Subcutaneous adipose tissue (tissue), 4 donors: ENCODE data around the gene HES6. TPM values are rescaled to one million over a fixed set of nuclear protein-coding genes. Genes with fewer than 3 reads are reported as not detected.

Source experiments
- total RNA-seq, 4 donors: library from RNA; depleted of rRNA; stranded (reverse); fragments of >200 nt; gene quantifications; one replicate each; pipeline ENCODE4 v1.1.0, GENCODE V29; 2016
- TF ChIP-seq, protein P1 (sequence below): fragments of 450-650 bp; IDR thresholded peaks from one replicate; pipeline ENCODE4 v1.5.1; 2016; ENCODE audit warnings: low read depth, mild to moderate bottlenecking, control low read depth, antibody characterized with exemption, moderate library complexity

The HES6 gene
- total RNA-seq, 4 donors from 2014 or later = 2.4 to 7.3 (median 5.3) TPM

GRCh38 chr2:238286095-238286494 lies 46.3 kb upstream of the HES6 start:
- TF ChIP-seq, protein P1, sequence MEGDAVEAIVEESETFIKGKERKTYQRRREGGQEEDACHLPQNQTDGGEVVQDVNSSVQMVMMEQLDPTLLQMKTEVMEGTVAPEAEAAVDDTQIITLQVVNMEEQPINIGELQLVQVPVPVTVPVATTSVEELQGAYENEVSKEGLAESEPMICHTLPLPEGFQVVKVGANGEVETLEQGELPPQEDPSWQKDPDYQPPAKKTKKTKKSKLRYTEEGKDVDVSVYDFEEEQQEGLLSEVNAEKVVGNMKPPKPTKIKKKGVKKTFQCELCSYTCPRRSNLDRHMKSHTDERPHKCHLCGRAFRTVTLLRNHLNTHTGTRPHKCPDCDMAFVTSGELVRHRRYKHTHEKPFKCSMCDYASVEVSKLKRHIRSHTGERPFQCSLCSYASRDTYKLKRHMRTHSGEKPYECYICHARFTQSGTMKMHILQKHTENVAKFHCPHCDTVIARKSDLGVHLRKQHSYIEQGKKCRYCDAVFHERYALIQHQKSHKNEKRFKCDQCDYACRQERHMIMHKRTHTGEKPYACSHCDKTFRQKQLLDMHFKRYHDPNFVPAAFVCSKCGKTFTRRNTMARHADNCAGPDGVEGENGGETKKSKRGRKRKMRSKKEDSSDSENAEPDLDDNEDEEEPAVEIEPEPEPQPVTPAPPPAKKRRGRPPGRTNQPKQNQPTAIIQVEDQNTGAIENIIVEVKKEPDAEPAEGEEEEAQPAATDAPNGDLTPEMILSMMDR = no peak

DNA sequence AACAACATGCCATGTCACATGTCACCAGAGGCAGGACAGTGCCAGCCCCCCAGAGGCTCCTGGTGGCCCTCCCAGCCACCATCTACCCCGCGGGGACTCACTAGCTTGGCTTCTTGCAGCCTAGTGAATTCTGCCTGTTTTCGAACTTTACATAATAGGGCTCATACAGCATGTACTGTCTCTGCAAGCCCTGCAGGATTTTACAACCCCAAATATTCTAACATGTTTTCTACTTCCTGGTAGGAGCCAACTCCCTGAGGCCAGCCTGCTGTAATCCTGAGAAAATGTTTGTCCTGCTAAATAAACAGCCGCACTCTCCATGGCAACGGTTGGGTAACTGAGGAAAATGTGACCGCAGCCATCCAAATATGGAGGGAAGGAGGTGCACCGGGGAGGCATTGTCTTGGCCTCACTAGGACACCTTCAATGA lies 45.8 kb upstream of the HES6 start:
- TF ChIP-seq, protein P1 = no peak

- TF ChIP-seq, protein P1 = no peak
These were observed 45.1 kb upstream of the HES6 start for GRCh38 chr2:238284802-238285515.

DNA sequence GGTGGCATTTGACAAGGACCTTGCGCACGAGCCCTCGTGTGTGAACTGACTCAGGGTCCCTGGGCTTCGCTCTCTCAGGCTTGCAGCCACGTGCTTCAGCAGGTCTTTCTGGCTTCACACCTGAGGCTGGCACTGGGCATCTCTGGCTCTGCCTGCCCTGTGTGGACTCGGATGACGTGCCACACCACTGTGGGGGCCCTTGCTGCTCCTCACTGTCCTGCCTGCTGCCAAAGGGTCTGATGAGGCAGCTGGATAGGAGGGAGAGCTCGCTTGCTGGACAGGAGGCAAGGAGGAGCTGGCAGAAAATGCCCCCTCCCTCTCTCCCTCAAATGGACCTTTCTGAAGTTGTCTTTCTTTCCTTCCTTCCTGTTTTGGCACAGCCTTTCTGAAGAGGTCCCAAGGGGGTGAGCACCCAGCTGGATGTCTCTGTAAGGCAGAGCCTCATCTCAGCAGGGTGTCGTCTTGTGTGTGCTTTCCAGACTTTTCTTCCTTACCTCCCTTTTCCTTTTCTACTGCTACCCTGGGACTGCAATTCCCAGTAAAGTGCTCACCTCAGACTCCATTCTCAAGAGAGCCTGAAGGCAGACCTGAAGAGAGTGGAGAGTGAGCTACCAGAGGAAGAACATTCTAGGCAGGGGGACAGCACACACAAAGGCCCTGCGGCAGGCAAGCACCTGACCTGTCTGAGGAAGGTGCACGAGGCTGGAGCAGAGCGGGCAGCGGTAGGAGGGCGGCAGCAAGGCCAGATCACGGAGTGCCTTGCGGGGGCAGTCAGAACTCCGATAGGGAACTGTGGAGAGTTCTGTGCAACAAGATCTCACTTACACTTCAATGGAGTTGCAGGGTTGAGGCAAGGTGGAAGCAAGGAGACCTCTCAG lies 43.3 kb upstream of the HES6 start:
- TF ChIP-seq, protein P1 = no peak

- TF ChIP-seq, protein P1 = no peak
These were observed 42.1 kb upstream of the HES6 start for GRCh38 chr2:238281826-238282480.

GRCh38 chr2:238280083-238280825 lies 40.4 kb upstream of the HES6 start:
- TF ChIP-seq, protein P1 = no peak
